Measurements from ENCODE around the gene DMRT1.

GRCh38 chr9:979983-980382 is 138.5 kb downstream of the DMRT1 start:
- TF ChIP-seq POLR2A (IDR thresholded peaks at IDR 0.05), result no peak
- TF ChIP-seq, protein P1, sequence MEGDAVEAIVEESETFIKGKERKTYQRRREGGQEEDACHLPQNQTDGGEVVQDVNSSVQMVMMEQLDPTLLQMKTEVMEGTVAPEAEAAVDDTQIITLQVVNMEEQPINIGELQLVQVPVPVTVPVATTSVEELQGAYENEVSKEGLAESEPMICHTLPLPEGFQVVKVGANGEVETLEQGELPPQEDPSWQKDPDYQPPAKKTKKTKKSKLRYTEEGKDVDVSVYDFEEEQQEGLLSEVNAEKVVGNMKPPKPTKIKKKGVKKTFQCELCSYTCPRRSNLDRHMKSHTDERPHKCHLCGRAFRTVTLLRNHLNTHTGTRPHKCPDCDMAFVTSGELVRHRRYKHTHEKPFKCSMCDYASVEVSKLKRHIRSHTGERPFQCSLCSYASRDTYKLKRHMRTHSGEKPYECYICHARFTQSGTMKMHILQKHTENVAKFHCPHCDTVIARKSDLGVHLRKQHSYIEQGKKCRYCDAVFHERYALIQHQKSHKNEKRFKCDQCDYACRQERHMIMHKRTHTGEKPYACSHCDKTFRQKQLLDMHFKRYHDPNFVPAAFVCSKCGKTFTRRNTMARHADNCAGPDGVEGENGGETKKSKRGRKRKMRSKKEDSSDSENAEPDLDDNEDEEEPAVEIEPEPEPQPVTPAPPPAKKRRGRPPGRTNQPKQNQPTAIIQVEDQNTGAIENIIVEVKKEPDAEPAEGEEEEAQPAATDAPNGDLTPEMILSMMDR (IDR thresholded peaks at IDR 0.05), result no peak
- TF ChIP-seq EP300 (IDR thresholded peaks at IDR 0.05), result no peak

Measured in tibial nerve (tissue), 4 donors.